Stimulated activated CD4-positive, alpha-beta T cell treated with anti-CD3 and anti-CD28 coated beads, Interleukin-4, amount 100 ng/mL, for 48 hours (primary cell): Measurements from ENCODE around the gene BLM.
"Not testable (repeated sequence)": the region's sequence is repeated elsewhere in the genome, so short reads cannot be mapped to it uniquely, and the experiment has no call there.

Source experiments
- DNase-seq, 2 donors: peaks; one replicate each; pipeline ENCODE4 v3.0.0-alpha.2; 2020; ENCODE audit warnings: low read depth in 2 of 2

Gene BLM

DNA sequence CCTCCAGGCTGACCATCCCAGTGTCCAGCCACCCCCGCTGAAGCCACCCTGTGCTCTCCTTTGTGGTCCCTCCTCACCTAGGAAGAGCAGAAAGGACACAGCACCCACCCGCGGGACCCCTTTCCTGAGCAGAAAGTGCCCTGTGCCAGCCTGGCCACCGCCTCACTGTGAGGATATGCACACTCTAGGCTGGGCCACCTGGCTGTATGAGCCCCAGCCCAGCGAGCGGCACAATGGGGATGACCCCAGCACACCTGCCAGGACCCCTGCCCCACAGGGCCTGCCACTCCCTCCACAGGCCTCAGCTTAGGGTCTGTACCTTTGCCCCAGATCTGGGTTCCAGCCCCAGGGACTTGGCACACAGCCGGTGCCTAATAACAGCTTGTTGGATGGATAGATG lies 103.3 kb downstream of the BLM start:
- DNase-seq = no peak

GRCh38 chr15:90822204-90822955 lies 105.2 kb downstream of the BLM start:
- no peak for DNase-seq

DNA sequence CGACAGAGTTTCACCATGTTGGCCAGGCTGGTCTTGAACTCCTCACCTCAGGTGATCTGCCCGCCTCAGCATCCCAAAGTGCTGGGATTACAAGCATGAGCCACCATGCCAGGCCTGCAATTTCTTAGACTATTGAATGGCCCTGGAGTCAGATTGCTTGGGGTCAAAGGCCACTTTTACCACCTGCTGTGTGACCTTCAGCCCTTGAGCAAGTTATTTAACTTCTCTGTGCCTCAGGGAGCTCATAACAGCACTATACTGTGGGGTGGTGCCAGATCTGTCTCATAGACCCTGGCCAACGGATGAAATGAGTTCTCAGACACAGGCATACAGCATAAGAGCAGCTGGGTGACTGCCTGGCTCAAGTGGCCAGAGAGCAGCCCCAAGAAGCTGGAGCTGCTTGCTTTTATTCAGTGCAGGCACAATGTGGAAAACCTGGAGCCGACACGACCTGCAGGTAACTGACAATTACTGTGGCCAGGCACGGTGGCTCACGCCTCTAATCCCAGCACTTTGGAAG lies 106.4 kb downstream of the BLM start:
- DNase-seq = no peak

DNA sequence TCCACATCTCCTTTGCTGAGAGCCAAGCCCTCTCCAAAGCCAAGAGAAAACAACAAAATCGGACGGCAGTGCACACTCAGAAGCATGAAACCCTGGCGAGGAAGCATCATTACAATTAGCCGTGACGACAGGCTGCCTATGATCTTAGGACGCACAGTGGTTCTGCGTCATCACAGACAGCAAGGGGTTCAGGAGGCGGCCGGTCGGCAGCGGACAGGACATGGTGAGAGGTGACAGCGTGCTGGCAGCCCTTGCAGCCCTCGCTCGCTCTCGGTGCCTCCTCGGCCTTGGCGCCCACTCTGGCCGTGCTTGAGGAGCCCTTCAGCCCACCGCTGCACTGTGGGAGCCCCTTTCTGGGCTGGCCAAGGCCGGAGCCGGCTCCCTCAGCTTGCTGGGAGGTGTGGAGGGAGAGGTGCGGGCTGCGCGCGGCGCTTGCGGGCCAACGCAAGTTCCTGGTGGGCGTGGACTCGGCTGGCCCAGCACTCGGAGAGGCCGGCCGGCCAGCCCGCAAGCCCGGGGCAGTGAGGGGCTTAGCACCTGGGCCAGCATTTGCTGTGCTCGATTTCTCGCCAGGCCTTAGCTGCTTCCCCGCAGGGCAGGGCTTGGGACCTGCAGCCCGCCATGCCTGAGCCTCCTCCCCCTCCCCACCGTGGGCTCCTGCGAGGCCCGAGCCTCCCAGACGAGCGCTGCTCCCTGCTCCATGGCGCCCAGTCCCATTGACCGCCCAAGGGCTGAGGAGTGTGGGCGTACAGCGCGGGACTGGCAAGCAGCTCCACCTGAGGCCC lies 108.2 kb downstream of the BLM start:
- not testable (repeated sequence) for DNase-seq

DNA sequence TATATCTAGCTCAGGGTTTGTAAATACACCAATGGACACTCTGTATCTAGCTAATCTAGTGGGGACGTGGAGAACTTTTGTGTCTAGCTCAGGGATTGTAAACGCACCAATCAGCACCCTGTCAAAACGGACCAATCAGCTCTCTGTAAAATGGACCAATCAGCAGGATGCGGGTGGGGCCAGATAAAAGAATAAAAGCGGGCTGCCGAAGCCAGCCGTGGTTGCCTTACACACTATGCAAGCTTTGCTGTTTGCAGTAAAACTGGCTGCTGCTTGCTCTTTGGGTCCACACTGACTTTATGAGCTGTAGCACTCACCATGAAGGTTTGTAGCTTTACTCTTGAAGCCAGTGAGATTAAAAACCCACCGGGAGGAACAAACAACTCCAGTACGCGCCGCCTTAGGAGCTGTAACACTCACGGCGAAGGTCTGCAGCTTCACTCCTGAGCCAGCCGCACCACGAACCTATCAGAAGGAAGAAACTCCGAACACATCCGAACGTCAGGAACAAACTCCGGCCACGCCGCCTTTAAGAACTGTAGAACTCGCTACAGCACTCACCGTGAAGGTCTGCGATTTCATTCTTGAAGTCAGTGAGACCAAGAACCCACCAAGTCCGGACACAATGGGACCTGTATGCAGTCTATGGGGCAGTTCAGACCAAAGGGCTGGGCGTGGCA lies 109.2 kb downstream of the BLM start:
- not testable (repeated sequence) for DNase-seq

DNA sequence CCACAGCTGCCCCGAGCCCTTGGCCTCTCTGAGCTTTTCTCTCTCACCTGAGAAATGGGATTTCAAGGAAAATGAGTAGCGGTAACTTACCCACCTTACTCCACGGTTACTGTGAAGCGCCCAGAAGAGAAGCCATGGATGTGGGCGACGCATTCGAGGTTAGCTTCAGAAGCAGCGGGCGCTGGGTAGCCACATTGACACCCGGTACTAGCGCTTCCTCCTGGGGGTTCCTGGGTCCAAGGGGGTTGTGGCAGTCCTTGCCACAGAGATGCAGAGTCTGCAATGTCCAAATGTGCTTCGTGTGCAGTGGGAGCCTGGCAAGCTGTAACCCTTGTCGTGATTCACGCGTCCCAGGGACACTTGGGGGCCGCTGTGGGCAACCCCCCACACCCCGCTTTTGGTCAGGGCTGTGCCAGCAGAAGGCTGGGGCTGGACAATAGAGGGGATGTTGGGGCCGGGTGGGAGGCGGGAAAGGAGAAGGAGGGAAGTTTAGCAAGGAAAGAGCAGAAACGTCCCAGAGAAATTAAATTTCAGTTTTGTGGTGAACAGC lies 109.8 kb downstream of the BLM start:
- DNase-seq = no peak

GRCh38 chr15:90828111-90828510 lies 111.0 kb downstream of the BLM start:
- no peak for DNase-seq

GRCh38 chr15:90829126-90829525 lies 112.0 kb downstream of the BLM start:
- no peak for DNase-seq

- peak in 1 of 2 donors; percentile 64 for DNase-seq
Observed at GRCh38 chr15:90829942-90830440, 112.8 kb downstream of the BLM start.

DNA sequence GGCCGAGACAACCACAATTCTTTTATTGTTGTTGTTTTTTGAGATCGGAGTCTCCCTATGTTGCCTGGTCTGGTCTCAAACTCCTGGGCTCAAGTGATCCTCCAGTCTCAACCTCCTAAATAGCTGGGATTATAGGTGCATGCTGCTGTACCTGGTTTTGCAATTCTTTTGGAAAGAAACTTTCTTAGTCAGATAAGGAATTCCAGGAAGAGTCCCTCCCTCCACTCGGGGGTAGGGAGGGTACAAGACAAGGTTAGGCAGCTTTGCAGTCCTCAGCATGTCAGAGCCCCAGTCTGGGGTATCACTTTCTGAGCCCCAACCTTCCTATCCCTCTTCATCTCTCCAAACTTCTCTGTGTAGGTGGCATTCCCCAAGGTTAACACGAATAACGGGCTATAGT lies 117.5 kb downstream of the BLM start:
- DNase-seq = no peak

GRCh38 chr15:90836296-90836871 lies 119.2 kb downstream of the BLM start:
- DNase-seq = no peak

- peak; percentile 54 to 57 for DNase-seq
Observed at GRCh38 chr15:90837094-90837493, 119.9 kb downstream of the BLM start.

DNA sequence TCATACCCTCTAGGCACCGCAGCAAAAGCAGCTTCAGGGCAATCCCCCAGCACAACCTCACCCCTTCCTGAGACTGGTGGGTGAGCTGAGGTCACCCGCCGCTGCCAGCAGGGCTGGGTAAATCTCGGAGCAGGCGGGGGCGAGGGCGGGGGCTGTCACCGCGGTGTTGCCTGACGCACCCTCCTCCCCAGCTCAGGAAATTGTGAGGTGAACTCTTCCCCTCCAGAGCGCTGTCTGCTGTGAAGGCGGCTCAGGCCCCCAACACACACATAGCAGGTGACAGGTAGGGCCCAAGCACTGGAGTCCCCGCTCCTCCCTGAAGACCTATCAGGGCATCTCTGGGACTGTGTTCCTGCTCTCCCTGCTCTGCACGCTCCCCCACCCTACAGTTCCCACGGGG lies 121.0 kb downstream of the BLM start:
- DNase-seq = peak; percentile 81 to 88

DNA sequence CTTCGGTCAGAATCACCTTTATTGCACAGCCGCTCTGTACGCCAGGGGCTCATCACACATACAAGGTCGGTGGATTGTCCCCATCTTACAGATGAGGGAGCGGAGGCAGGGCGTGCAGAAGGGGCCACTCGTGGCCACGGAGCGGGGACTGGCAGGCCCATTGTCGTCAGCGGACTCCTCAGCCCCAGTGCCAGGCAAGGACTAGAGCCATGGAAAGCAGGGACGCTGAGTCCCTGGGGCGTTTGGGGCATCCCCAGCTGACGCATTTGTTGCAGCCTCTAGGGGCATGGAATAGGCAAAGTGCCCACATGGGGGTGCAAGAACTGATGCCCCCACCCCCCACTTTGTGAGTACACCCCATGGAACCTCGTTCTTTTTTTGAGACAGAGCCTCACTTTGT lies 121.4 kb downstream of the BLM start:
- DNase-seq = no peak

DNA sequence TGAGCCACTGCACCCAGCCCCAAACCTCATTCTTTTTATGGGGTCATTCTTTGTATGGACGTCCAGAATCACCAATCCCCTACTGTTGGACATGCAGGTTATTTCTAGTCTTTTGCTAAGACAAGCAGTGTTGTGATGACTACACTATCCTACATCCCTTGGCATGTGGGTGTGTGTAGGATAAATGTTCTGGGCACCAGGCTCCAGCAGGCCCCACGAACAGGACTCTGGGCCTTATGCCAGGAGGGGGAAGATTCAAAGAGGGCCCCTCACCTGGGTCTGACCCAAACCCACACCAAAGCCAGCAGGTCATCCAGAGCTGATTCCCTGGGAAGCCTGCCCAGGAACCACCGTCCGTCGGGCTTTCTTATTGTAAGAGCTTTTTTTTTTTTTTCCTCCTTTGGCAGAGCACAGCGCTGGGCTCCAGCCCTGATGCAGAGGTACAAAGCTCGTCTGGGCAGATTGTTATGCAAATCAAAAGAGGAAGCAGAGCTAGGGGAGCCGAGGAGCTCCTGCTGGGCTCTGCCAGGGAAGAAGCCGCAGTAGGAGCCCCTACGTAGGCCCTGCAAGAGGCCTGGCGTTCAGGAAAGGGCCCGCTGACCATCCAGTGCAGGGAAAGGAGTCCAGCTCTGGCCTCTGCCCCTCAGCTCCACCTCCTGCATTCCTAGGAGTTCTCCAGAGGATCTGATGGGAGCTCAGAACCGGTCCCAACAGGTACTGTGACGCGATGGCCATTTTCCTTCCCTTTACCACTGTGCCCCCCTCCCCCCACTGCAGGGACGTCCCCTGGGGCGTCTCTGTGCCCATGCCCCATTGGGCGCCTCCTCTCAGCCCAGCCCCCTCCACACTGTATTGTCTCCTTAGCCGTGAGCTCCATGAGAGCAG lies 122.3 kb downstream of the BLM start:
- no peak for DNase-seq

GRCh38 chr15:90840157-90840855 lies 123.2 kb downstream of the BLM start:
- DNase-seq = no peak

DNA sequence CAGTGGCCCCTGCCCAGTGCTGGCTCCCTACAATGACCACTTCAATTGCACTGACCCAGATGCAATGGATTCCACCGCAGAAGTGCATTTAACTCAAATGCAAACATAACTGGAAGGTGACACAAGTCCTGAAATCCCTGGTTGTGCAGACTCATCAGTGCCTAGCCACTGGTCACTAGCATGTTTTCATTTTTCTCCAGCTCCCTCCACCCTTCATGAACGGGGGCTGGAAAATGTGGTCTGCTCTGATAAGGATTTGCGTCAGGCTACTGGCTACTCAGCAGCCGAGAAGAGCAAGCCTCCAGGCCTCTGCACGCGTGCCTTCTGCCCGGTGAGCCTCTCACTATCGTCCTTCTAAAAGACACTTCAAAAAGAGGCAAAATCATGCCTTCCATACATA lies 123.8 kb downstream of the BLM start:
- DNase-seq = no peak

- DNase-seq = no peak
Observed at GRCh38 chr15:90844696-90845095, 127.5 kb downstream of the BLM start.

DNA sequence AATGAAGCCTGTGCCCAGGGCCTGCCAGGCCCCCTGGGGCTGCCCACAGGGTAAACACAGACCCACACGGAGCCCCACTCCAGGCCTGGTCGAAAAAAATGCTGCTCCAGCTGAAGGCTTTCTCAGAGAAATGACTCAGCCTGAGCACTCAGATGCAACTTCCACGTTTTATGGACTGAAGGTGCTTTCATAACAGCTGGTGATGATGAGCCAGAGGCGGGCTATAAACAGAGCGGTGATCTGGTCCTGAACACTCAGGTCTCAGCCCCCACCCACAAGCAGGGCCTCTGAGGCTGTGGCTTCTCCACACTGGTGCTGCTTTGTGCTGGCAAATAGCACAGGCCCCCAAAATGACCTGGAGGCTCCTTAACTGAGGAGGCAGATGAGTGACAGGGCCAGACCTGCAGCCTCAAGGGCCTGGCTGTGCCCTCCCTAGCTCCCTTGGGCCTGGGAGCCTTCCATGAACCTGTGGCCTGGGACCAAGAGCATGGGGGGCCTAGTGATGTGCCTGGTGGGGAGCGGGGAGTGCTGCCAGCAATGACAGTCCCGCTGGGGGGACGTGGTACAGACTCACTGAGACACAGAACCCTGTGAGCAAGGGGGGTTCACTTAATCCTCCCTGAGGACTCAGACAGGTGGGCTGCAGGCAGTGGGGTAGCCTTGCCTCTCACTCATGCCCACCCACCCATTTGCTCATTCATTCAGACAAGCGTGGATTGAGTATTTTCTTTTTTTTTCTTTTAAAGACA lies 128.2 kb downstream of the BLM start:
- DNase-seq = peak in 1 of 2 donors; percentile 56
